B cell (primary cell): ENCODE data around the gene MT1X. TPM values are rescaled to one million over a fixed set of nuclear protein-coding genes. Genes with fewer than 3 reads are reported as not detected.
A peak's percentile ranks its signal among the peaks of the same experiment; 100 is the strongest.

ENCODE experiments used
- ATAC-seq: fragments of 200-7000 bp; cut with Tn5 transposase; one replicate; pipeline ENCODE4 v1.10.0; 2021; ENCODE audit warnings: low read depth, mild to moderate bottlenecking, moderate number of reproducible peaks, moderate library complexity
- CTCF ChIA-PET: fragments of 350-600 bp; sonication (Branson Sonifier 250); formaldehyde crosslinking; loops from one replicate; lab custom pipeline; 2021; ENCODE audit warnings: antibody characterized with exemption, inconsistent platforms; lab: Charles Lee
- POLR2A ChIA-PET: fragments of 350-600 bp; sonication (Branson Sonifier 250); formaldehyde crosslinking; loops from one replicate; lab custom pipeline; 2021; ENCODE audit warnings: antibody characterized with exemption; lab: Charles Lee
- DNase-seq: peaks from one replicate; pipeline ENCODE4 v3.0.0; 2013
- H2AFZ ChIP-seq: 2 replicates; pipeline ENCODE4 v1.6.1; 2012; ENCODE audit warnings: mild to moderate bottlenecking, low read depth, low read length; ENCODE audit not compliant: insufficient read depth, poor library complexity, severe bottlenecking
- H3K27ac ChIP-seq, 2 donors: 1 replicate in 1 of 2; 2 replicates in 1 of 2; pipeline ENCODE4 v1.5.1; 2012 to 2013; ENCODE audit warnings: low read length in 2 of 2, mild to moderate bottlenecking in 2 of 2, moderate library complexity in 1 of 2
- H3K27me3 ChIP-seq, 4 experiments: fragments of 200-600 bp in 1 of 4; sonication (generic) in 1 of 4; replicated peaks in 1 of 4; 1 replicate in 2 of 4; 2 replicates in 2 of 4; pipeline versions ENCODE4 v1.6.1 to v1.7.0; 2013 to 2016; ENCODE audit warnings: low read length in 3 of 4, mild to moderate bottlenecking in 2 of 4, mixed read lengths in 1 of 4, moderate library complexity in 1 of 4; ENCODE audit not compliant: insufficient read depth in 4 of 4, control insufficient read depth in 3 of 4; ENCODE audit errors: control extremely low read depth in 1 of 4
- H3K36me3 ChIP-seq, 2 experiments: replicated peaks in 1 of 2; 1 replicate in 1 of 2; 2 replicates in 1 of 2; pipeline versions ENCODE4 v1.6.1 to v1.7.1; 2013; ENCODE audit warnings: low read length in 1 of 2; ENCODE audit not compliant: insufficient read depth in 2 of 2, control insufficient read depth in 1 of 2; ENCODE audit errors: control extremely low read depth in 1 of 2, extremely low read depth in 1 of 2
- H3K4me1 ChIP-seq, 2 donors: fragments of 200-600 bp in 1 of 2; sonication (generic) in 1 of 2; 1 replicate in 1 of 2; 2 replicates in 1 of 2; pipeline versions ENCODE4 v1.5.1 to v1.6.1; 2013 to 2017; ENCODE audit warnings: low read length in 2 of 2; ENCODE audit not compliant: control insufficient read depth in 2 of 2, insufficient read depth in 2 of 2
- H3K4me2 ChIP-seq: replicated peaks from 2 replicates; pipeline ENCODE3; 2012; ENCODE audit warnings: mild to moderate bottlenecking, low read depth, low read length; ENCODE audit not compliant: poor library complexity, severe bottlenecking
- H3K4me3 ChIP-seq, 5 experiments: fragments of 200-600 bp in 1 of 5; sonication (generic) in 1 of 5; 1 replicate in 3 of 5; 2 replicates in 2 of 5; pipeline versions ENCODE4 v1.5.1 to v1.7.0; 2011 to 2016; ENCODE audit warnings: low read length in 4 of 5, mild to moderate bottlenecking in 4 of 5, low read depth in 2 of 5, control low read depth in 1 of 5, moderate library complexity in 1 of 5; ENCODE audit not compliant: insufficient read depth in 1 of 5; ENCODE audit errors: control extremely low read depth in 1 of 5, extremely low read depth in 1 of 5
- H3K79me2 ChIP-seq: fragments of 200-600 bp; sonication (generic); one replicate; pipeline ENCODE4 v1.6.0; 2016; ENCODE audit warnings: low read length; ENCODE audit not compliant: control insufficient read depth, insufficient read depth
- H3K9ac ChIP-seq: fragments of 200-600 bp; sonication (generic); 2 replicates; pipeline ENCODE4 v1.6.1; 2017; ENCODE audit warnings: mild to moderate bottlenecking, low read length, moderate library complexity
- H3K9me3 ChIP-seq, 3 donors: one replicate each; pipeline versions ENCODE4 v1.6.1 to v1.7.1; 2013; ENCODE audit warnings: low read length in 2 of 3; ENCODE audit not compliant: control insufficient read depth in 2 of 3, insufficient read depth in 1 of 3; ENCODE audit errors: control extremely low read depth in 1 of 3
- H4K20me1 ChIP-seq: 2 replicates; pipeline ENCODE4 v1.6.0; 2012; ENCODE audit warnings: mild to moderate bottlenecking, low read length; ENCODE audit not compliant: insufficient read depth, control insufficient read depth, poor library complexity, severe bottlenecking
- H3K27ac Mint-ChIP-seq: one replicate; pipeline ENCODE4 v1.8.0; 2021; ENCODE audit warnings: mixed read lengths
- H3K27me3 Mint-ChIP-seq: one replicate; pipeline ENCODE4 v1.8.0; 2021; ENCODE audit warnings: mixed read lengths
- H3K4me1 Mint-ChIP-seq: one replicate; pipeline ENCODE4 v1.8.0; 2021; ENCODE audit warnings: mixed read lengths
- H3K4me3 Mint-ChIP-seq: one replicate; pipeline ENCODE4 v1.8.0; 2021; ENCODE audit warnings: mixed read lengths
- H3K9me3 Mint-ChIP-seq: one replicate; pipeline ENCODE4 v1.8.0; 2022; ENCODE audit warnings: mixed read lengths; ENCODE audit not compliant: insufficient read depth
- EZH2 ChIP-seq: IDR thresholded peaks from 2 replicates; pipeline ENCODE4 v1.6.1; 2012; ENCODE audit warnings: borderline replicate concordance, low read depth, mild to moderate bottlenecking, moderate library complexity, low read length; ENCODE audit not compliant: insufficient read depth, poor library complexity, severe bottlenecking
- WGBS: methylation state at CpG from one replicate; pipeline ENCODE4 v1.1.5; 2013; ENCODE audit warnings: missing lambda C conversion rate; ENCODE audit not compliant: insufficient coverage; 5-methylcytosine and 5-hydroxymethylcytosine counted together
- intact Hi-C: fragments of 100-400 bp; cut with micrococcal nuclease; formaldehyde crosslinking; loops from one replicate; pipeline ENCODE4 v1.10.0; 2022
- polyA plus RNA-seq: library from polyadenylated mRNA; depleted of rRNA; stranded (reverse); fragments of >200 nt; gene quantifications from 2 replicates; pipeline ENCODE4 v1.2.3, GENCODE V29; 2012
- total RNA-seq, 2 donors: library from RNA; stranded (reverse); fragments of 120-200 nt in 1 of 2; gene quantifications; 1 replicate in 1 of 2; 2 replicates in 1 of 2; pipeline versions ENCODE4 v1.2.3 to v1.2.4, GENCODE V29; 2013 to 2022
- TF ChIP-seq, protein P1 (sequence below): fragments of 200-600 bp; IDR thresholded peaks from one replicate; pipeline ENCODE4 v1.8.0; 2022; ENCODE audit warnings: antibody characterized with exemption, mild to moderate bottlenecking

MT1X gene
- total and polyA plus RNA-seq, 2 donors (not counting 1 experiment from before 2014, with no cell fraction given): 9.1 to 17.2 TPM

- peak within 1 kb of the TSS; percentile 97 for H2AFZ ChIP-seq
- peak; percentile 71 for DNase-seq
- ChIA-PET POLR2A (interaction anchor here (0.7 to 1.4 kb wide), 3 partner anchors 25 to 32 kb away, joined by 3 to 5 read pairs (median 4); partner anchors contain the start of gene MT1E), CTCF (no interaction called here)
- peaks cover 0 to 3% (median 0%) of the 10 kb centered on the region in 3 donors for H3K9me3 ChIP-seq
- Mint-ChIP-seq H3K4me1 (peaks cover 29% of the 10 kb centered on the region), H3K27me3 (peaks cover 26% of the 10 kb centered on the region), H3K9me3 (no peaks in the 10 kb centered on the region), H3K27ac (peak within 1 kb of the TSS; percentile 90), H3K4me3 (peak within 1 kb of the TSS; percentile 99)
- peaks cover 16 to 32% of the 10 kb centered on the region in 2 donors for H3K4me1 ChIP-seq
- ATAC-seq: peak; percentile 74
- no peaks in the 10 kb centered on the region for H3K36me3 ChIP-seq
- H4K20me1 ChIP-seq: no peaks in the 10 kb centered on the region
- intact Hi-C loops: loop anchor here (1.0 kb wide), 3 partner anchors 14 to 49 kb away; partner anchors contain the start of genes MT1X and MT2A
- H3K4me3 ChIP-seq: peak within 1 kb of the TSS; percentile 26 to 79 (median 70)
- H3K4me2 ChIP-seq: peak within 1 kb of the TSS; percentile 91
- TF ChIP-seq EZH2: no peak
- TF ChIP-seq, protein P1, sequence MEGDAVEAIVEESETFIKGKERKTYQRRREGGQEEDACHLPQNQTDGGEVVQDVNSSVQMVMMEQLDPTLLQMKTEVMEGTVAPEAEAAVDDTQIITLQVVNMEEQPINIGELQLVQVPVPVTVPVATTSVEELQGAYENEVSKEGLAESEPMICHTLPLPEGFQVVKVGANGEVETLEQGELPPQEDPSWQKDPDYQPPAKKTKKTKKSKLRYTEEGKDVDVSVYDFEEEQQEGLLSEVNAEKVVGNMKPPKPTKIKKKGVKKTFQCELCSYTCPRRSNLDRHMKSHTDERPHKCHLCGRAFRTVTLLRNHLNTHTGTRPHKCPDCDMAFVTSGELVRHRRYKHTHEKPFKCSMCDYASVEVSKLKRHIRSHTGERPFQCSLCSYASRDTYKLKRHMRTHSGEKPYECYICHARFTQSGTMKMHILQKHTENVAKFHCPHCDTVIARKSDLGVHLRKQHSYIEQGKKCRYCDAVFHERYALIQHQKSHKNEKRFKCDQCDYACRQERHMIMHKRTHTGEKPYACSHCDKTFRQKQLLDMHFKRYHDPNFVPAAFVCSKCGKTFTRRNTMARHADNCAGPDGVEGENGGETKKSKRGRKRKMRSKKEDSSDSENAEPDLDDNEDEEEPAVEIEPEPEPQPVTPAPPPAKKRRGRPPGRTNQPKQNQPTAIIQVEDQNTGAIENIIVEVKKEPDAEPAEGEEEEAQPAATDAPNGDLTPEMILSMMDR: no peak
- WGBS: under 1% methylated on average over 45 of the region's 46 CpGs
- H3K27ac ChIP-seq: no peak within 1 kb of the TSS
- peak within 1 kb of the TSS; percentile 75 for H3K9ac ChIP-seq
- peaks cover 0 to 12% (median 4%) of the 10 kb centered on the region in 4 experiments for H3K27me3 ChIP-seq
- H3K79me2 ChIP-seq: no peaks in the 10 kb centered on the region
Observed at GRCh38 chr16:56657555-56658326, 24.5 kb upstream of the MT1X start, which contains the start of gene MT1F. Gene MT1F, plus strand, starts transcription at chr16:56657959. Its CDS starts 100 bp downstream, at chr16:56658059.
